Fibroblast of villous mesenchyme (primary cell): ENCODE measurements around the gene ZMYM5. TPM values are rescaled to one million over a fixed set of nuclear protein-coding genes. Genes with fewer than 3 reads are reported as not detected.
"Not testable (repeated sequence)": the region's sequence is repeated elsewhere in the genome, so short reads cannot be mapped to it uniquely, and the experiment has no call there.

Experiments used
- DNase-seq: peaks from one replicate; pipeline ENCODE4 v3.0.0-alpha.2; 2010; ENCODE audit warnings: low read depth
- H3K4me3 ChIP-seq: 2 replicates; pipeline ENCODE4 v1.5.1; 2011; ENCODE audit warnings: low read depth, mild to moderate bottlenecking, low read length
- CTCF ChIP-seq: IDR thresholded peaks from 2 replicates; pipeline ENCODE4 v1.5.1; 2012; ENCODE audit warnings: low read depth, mild to moderate bottlenecking, low read length; ENCODE audit not compliant: insufficient read depth
- total RNA-seq: library from RNA; depleted of rRNA; stranded (reverse); fragments of >200 nt; gene quantifications from 2 replicates; pipeline ENCODE4 v1.2.3, GENCODE V29; 2012

Gene ZMYM5
- total RNA-seq, 1 donor = 24.2 TPM

- H3K4me3 ChIP-seq = peak overlapping the region; percentile 80
- TF ChIP-seq CTCF = no peak
- DNase-seq = peak; percentile 48
These were observed 2.4 kb downstream of the ZMYM5 start for GRCh38 chr13:19860884-19861655.

- not testable (repeated sequence) for DNase-seq, H3K4me3 ChIP-seq
These were observed 5.8 kb downstream of the ZMYM5 start for GRCh38 chr13:19857637-19858036.

- TF ChIP-seq CTCF = no peak
- H3K4me3 ChIP-seq = no peak overlapping the region
- no peak for DNase-seq
These were observed 10.7 kb downstream of the ZMYM5 start for GRCh38 chr13:19852766-19853165.

GRCh38 chr13:19845758-19846157 lies 17.7 kb downstream of the ZMYM5 start:
- TF ChIP-seq CTCF = no peak
- DNase-seq = peak; percentile 97
- H3K4me3 ChIP-seq = no peak overlapping the region

- peak; percentile 57 for DNase-seq
- no peak overlapping the region for H3K4me3 ChIP-seq
- TF ChIP-seq CTCF = no peak
These were observed 24.6 kb downstream of the ZMYM5 start for GRCh38 chr13:19838865-19839275.

GRCh38 chr13:19836472-19836871 lies 27.0 kb downstream of the ZMYM5 start:
- no peak for TF ChIP-seq CTCF
- DNase-seq = peak; percentile 58
- no peak overlapping the region for H3K4me3 ChIP-seq

GRCh38 chr13:19834704-19835103 lies 28.7 kb downstream of the ZMYM5 start:
- no peak overlapping the region for H3K4me3 ChIP-seq
- no peak for DNase-seq
- TF ChIP-seq CTCF = no peak
